Ishikawa (cell line): ENCODE results near the gene MYO16.

Source experiments
- CEBPB ChIP-seq: IDR thresholded peaks from 2 replicates; pipeline ENCODE4 v1.6.1; 2012
- MAX ChIP-seq: IDR thresholded peaks from 2 replicates; pipeline ENCODE4 v1.6.1; 2012
- NFIC ChIP-seq: IDR thresholded peaks from 2 replicates; pipeline ENCODE4 v1.6.1; 2012
- RAD21 ChIP-seq: IDR thresholded peaks from 2 replicates; pipeline ENCODE4 v1.6.1; 2012; ENCODE audit warnings: low read depth
- TCF12 ChIP-seq: IDR thresholded peaks from 2 replicates; pipeline ENCODE4 v1.6.1; 2012; ENCODE audit warnings: low read depth

- TF ChIP-seq MAX (no peak), CEBPB (no peak), RAD21 (no peak), NFIC (no peak), TCF12 (no peak)
These were observed 485.6 kb downstream of the MYO16 start for GRCh38 chr13:109114991-109115390.
